Gastrocnemius medialis (tissue), 4 donors: Measurements from ENCODE around the gene TSR3.

Experiments used
- POLR2A ChIP-seq, 2 donors: fragments of 450-650 bp; IDR thresholded peaks; one replicate each; pipeline ENCODE4 v1.6.1; 2017; ENCODE audit warnings: antibody characterized with exemption in 2 of 2, mild to moderate bottlenecking in 2 of 2, moderate library complexity in 2 of 2
- TF ChIP-seq, protein P1 (sequence below), 5 experiments: fragments of 450-650 bp in 3 of 5; fragments of 200-600 bp in 2 of 5; sonication (generic) in 2 of 5; IDR thresholded peaks in 4 of 5; conservative IDR thresholded peaks in 1 of 5; 1 replicate in 4 of 5; 2 replicates in 1 of 5; pipeline ENCODE4 v1.5.1; 2016 to 2019; ENCODE audit warnings: antibody characterized with exemption in 5 of 5, mild to moderate bottlenecking in 3 of 5, moderate library complexity in 3 of 5

DNA sequence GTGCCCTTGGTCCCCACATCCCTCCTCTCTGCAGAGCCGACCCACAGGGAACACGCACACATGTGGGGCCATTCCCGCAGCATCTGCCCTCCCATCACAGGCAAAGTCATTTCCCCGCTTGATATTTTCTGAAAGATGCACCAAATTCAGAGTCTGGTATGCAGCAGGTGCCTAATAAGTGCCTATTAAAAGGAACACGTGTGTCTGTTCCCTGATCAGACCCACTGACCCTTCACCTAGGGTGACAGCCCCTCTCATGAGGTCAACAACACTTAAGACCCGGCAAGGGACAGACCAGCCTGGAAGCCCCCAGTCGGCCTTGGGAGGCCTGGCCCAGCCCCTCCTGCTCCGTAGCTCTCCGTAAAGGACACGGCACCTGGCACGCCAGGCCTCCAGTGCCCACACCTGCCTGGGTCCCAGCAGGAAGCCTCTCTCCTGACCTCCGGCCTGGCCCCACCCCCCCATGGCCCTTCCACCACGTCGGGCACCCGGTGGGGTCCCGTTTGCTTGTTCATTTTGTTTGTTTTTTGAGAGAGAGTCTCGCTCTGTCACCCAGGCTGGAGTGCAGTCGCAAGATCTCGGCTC, 42.8 kb upstream of the TSR3 start:
- TF ChIP-seq, protein P1, sequence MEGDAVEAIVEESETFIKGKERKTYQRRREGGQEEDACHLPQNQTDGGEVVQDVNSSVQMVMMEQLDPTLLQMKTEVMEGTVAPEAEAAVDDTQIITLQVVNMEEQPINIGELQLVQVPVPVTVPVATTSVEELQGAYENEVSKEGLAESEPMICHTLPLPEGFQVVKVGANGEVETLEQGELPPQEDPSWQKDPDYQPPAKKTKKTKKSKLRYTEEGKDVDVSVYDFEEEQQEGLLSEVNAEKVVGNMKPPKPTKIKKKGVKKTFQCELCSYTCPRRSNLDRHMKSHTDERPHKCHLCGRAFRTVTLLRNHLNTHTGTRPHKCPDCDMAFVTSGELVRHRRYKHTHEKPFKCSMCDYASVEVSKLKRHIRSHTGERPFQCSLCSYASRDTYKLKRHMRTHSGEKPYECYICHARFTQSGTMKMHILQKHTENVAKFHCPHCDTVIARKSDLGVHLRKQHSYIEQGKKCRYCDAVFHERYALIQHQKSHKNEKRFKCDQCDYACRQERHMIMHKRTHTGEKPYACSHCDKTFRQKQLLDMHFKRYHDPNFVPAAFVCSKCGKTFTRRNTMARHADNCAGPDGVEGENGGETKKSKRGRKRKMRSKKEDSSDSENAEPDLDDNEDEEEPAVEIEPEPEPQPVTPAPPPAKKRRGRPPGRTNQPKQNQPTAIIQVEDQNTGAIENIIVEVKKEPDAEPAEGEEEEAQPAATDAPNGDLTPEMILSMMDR (IDR thresholded peaks at IDR 0.05 in 4 of 5, conservative IDR thresholded peaks at IDR 0.05 in 1 of 5) = no peak
- TF ChIP-seq POLR2A (IDR thresholded peaks at IDR 0.05) = no peak
